Measurements from ENCODE around the gene C4orf50. TPM values are rescaled to one million over a fixed set of nuclear protein-coding genes. Genes with fewer than 3 reads are reported as not detected.

C4orf50 gene
- total RNA-seq, 5 donors from 2014 or later (not counting 1 experiment from before 2014, with no cell fraction given): 0.28 to 3.0 (median 0.54) TPM

DNA sequence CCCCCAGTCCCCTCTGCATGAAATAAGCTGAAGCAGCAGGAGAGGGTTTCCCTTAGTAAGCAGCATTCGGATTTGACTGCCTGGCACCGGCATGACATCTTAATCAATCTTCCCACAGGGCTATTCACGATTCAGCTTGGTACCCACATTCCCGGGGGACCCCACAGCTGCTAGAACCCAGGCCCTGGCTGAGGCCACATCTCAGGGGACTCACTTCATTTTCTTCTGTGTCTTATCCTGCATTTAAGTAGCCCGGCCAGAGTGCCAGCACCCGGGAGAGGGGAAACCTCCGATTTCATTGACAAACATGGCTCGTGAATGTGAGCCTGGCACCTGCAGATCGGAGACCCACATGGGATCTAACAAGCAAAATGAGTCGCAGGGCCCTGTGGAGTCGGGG is 73.1 kb downstream of the C4orf50 start:
- CTCF ChIA-PET: no interaction called here
- Histone ChIP-seq H3K9me3 (no peaks in the 10 kb centered on the region), H3K4me3 (ENCODE audit: control insufficient read depth in 1 of 2, extremely low read depth in 1 of 2, low read length in 1 of 2) (no peak overlapping the region), H3K27ac (ENCODE audit: low read length) (no peak overlapping the region), H3K4me1 (ENCODE audit: control insufficient read depth in 1 of 2, extremely low read depth in 1 of 2, insufficient read depth in 2 of 2, low read length in 2 of 2) (peaks cover 0 to 3% of the 10 kb centered on the region in 2 experiments), H3K27me3 (replicated peaks in 1 of 2; ENCODE audit: control insufficient read depth in 2 of 2, extremely low read depth in 1 of 2, insufficient read depth in 2 of 2, low read length in 1 of 2) (peaks cover 0 to 20% of the 10 kb centered on the region in 2 experiments), H3K36me3 (ENCODE audit: control insufficient read depth in 2 of 2, extremely low read depth in 1 of 2, insufficient read depth in 1 of 2, low read length in 1 of 2) (no peaks in the 10 kb centered on the region)
- Mint-ChIP-seq H3K27me3 (peaks cover 2 to 16% of the 10 kb centered on the region in 2 donors), H3K36me3 (no peaks in the 10 kb centered on the region), H3K4me3 (no peak overlapping the region), H3K27ac (no peak overlapping the region), H3K9me3 (peaks cover 7 to 12% (median 9%) of the 10 kb centered on the region in 3 donors), H3K4me1 (peaks cover 0 to 7% (median 0%) of the 10 kb centered on the region in 3 donors)
- ATAC-seq (replicated peaks in 1 of 4) (no peak), DNase-seq (no peak)
- WGBS (ENCODE audit: insufficient coverage): 86% methylated on average over 9 of the region's 11 CpGs
- POLR2A ChIA-PET: no interaction called here

DNA sequence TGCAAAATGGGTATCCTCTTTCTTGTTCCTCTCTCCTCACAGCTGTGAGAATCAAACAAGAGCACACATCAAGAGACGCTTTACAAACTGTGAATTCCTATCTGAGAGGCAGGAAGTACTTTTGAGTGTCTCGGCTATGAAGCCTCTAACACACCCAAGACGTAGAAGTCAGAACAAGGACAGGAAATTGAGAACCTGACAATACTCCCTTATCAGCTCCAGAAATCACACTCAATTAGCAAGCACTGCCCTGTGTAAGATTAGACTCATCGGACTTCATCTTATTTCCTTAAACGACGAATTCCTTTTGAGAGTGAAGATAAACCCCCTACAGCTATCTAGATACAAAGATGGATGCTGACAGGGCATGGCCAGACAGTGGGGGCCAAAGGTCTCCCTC is 74.7 kb downstream of the C4orf50 start:
- ChIA-PET CTCF (no interaction called here), POLR2A (no interaction called here)
- Histone ChIP-seq H3K4me1 (ENCODE audit: control insufficient read depth in 1 of 2, extremely low read depth in 1 of 2, insufficient read depth in 2 of 2, low read length in 2 of 2) (peaks cover 0 to 3% of the 10 kb centered on the region in 2 experiments), H3K36me3 (ENCODE audit: control insufficient read depth in 2 of 2, extremely low read depth in 1 of 2, insufficient read depth in 1 of 2, low read length in 1 of 2) (no peaks in the 10 kb centered on the region), H3K27me3 (replicated peaks in 1 of 2; ENCODE audit: control insufficient read depth in 2 of 2, extremely low read depth in 1 of 2, insufficient read depth in 2 of 2, low read length in 1 of 2) (peaks cover 0 to 20% of the 10 kb centered on the region in 2 experiments), H3K27ac (ENCODE audit: low read length) (no peak overlapping the region), H3K9me3 (no peaks in the 10 kb centered on the region), H3K4me3 (ENCODE audit: control insufficient read depth in 1 of 2, extremely low read depth in 1 of 2, low read length in 1 of 2) (no peak overlapping the region)
- no peak overlapping the region for H3K27ac Mint-ChIP-seq
- no peak overlapping the region for H3K4me3 Mint-ChIP-seq
- peaks cover 7 to 15% (median 9%) of the 10 kb centered on the region in 3 donors for H3K9me3 Mint-ChIP-seq
- no peaks in the 10 kb centered on the region for H3K36me3 Mint-ChIP-seq
- ATAC-seq (replicated peaks in 1 of 4) (no peak), DNase-seq (no peak)
- peaks cover 2 to 12% of the 10 kb centered on the region in 2 donors for H3K27me3 Mint-ChIP-seq
- peaks cover 0 to 7% (median 0%) of the 10 kb centered on the region in 3 donors for H3K4me1 Mint-ChIP-seq
- WGBS (ENCODE audit: insufficient coverage): 0% methylated on average over 3 of the region's 6 CpGs

- ChIA-PET CTCF (no interaction called here), POLR2A (no interaction called here)
- Histone ChIP-seq H3K27me3 (replicated peaks in 1 of 2; ENCODE audit: control insufficient read depth in 2 of 2, extremely low read depth in 1 of 2, insufficient read depth in 2 of 2, low read length in 1 of 2) (peaks cover 0 to 20% of the 10 kb centered on the region in 2 experiments), H3K9me3 (no peaks in the 10 kb centered on the region), H3K36me3 (ENCODE audit: control insufficient read depth in 2 of 2, extremely low read depth in 1 of 2, insufficient read depth in 1 of 2, low read length in 1 of 2) (no peaks in the 10 kb centered on the region), H3K4me3 (ENCODE audit: control insufficient read depth in 1 of 2, extremely low read depth in 1 of 2, low read length in 1 of 2) (no peak overlapping the region), H3K4me1 (ENCODE audit: control insufficient read depth in 1 of 2, extremely low read depth in 1 of 2, insufficient read depth in 2 of 2, low read length in 2 of 2) (peaks cover 0 to 3% of the 10 kb centered on the region in 2 experiments), H3K27ac (ENCODE audit: low read length) (no peak overlapping the region)
- H3K27ac Mint-ChIP-seq: no peak overlapping the region
- no peaks in the 10 kb centered on the region for H3K36me3 Mint-ChIP-seq
- H3K9me3 Mint-ChIP-seq: peaks cover 7 to 15% (median 9%) of the 10 kb centered on the region in 3 donors
- 68% methylated on average over 8 of the region's 9 CpGs for WGBS (ENCODE audit: insufficient coverage)
- no peak overlapping the region for H3K4me3 Mint-ChIP-seq
- peaks cover 2 to 10% of the 10 kb centered on the region in 2 donors for H3K27me3 Mint-ChIP-seq
- DNase-seq (no peak), ATAC-seq (replicated peaks in 1 of 4) (no peak)
- peaks cover 0 to 7% (median 0%) of the 10 kb centered on the region in 3 donors for H3K4me1 Mint-ChIP-seq
Observed at GRCh38 chr4:5942947-5943346, 75.3 kb downstream of the C4orf50 start.

GRCh38 chr4:5941601-5942000 is 76.6 kb downstream of the C4orf50 start:
- peaks cover 0 to 7% (median 0%) of the 10 kb centered on the region in 3 donors for H3K4me1 Mint-ChIP-seq
- H3K27me3 Mint-ChIP-seq: peaks cover 2 to 6% of the 10 kb centered on the region in 2 donors
- H3K27ac Mint-ChIP-seq: no peak overlapping the region
- H3K36me3 Mint-ChIP-seq: no peaks in the 10 kb centered on the region
- H3K9me3 Mint-ChIP-seq: peaks cover 6 to 14% (median 7%) of the 10 kb centered on the region in 3 donors
- 83% methylated on average over 1 of the region's 6 CpGs for whole genome bisulfite sequencing (ENCODE audit: insufficient coverage)
- ChIA-PET CTCF (no interaction called here), POLR2A (no interaction called here)
- Histone ChIP-seq H3K36me3 (ENCODE audit: control insufficient read depth in 2 of 2, extremely low read depth in 1 of 2, insufficient read depth in 1 of 2, low read length in 1 of 2) (no peaks in the 10 kb centered on the region), H3K27ac (ENCODE audit: low read length) (no peak overlapping the region), H3K4me1 (ENCODE audit: control insufficient read depth in 1 of 2, extremely low read depth in 1 of 2, insufficient read depth in 2 of 2, low read length in 2 of 2) (peaks cover 0 to 3% of the 10 kb centered on the region in 2 experiments), H3K9me3 (no peaks in the 10 kb centered on the region), H3K27me3 (replicated peaks in 1 of 2; ENCODE audit: control insufficient read depth in 2 of 2, extremely low read depth in 1 of 2, insufficient read depth in 2 of 2, low read length in 1 of 2) (peaks cover 0 to 16% of the 10 kb centered on the region in 2 experiments), H3K4me3 (ENCODE audit: control insufficient read depth in 1 of 2, extremely low read depth in 1 of 2, low read length in 1 of 2) (no peak overlapping the region)
- ATAC-seq (replicated peaks in 1 of 4) (no peak), DNase-seq (no peak)
- H3K4me3 Mint-ChIP-seq: no peak overlapping the region

GRCh38 chr4:5940470-5941203 is 77.6 kb downstream of the C4orf50 start:
- ChIA-PET CTCF (interaction anchor here in 1 of 2 donors (0.5 kb wide), 1 partner anchor 201 kb away, joined by 4 read pairs; no protein-coding TSS in a partner anchor), POLR2A (no interaction called here)
- H3K4me3 ChIP-seq (ENCODE audit: control insufficient read depth in 1 of 2, extremely low read depth in 1 of 2, low read length in 1 of 2): no peak overlapping the region
- Mint-ChIP-seq H3K4me1 (peaks cover 0 to 7% (median 0%) of the 10 kb centered on the region in 3 donors), H3K27ac (no peak overlapping the region), H3K36me3 (no peaks in the 10 kb centered on the region), H3K4me3 (no peak overlapping the region), H3K27me3 (peaks cover 2 to 5% of the 10 kb centered on the region in 2 donors), H3K9me3 (peaks cover 3 to 11% (median 4%) of the 10 kb centered on the region in 3 donors)
- H3K27ac ChIP-seq (ENCODE audit: low read length): no peak overlapping the region
- H3K27me3 ChIP-seq (replicated peaks in 1 of 2; ENCODE audit: control insufficient read depth in 2 of 2, extremely low read depth in 1 of 2, insufficient read depth in 2 of 2, low read length in 1 of 2): peaks cover 0 to 11% of the 10 kb centered on the region in 2 experiments
- DNase-seq (no peak), ATAC-seq (replicated peaks in 1 of 4) (no peak)
- H3K9me3 ChIP-seq: no peaks in the 10 kb centered on the region
- whole genome bisulfite sequencing (ENCODE audit: insufficient coverage): no CpG with 5 or more reads among the region's 3 CpGs
- H3K4me1 ChIP-seq (ENCODE audit: control insufficient read depth in 1 of 2, extremely low read depth in 1 of 2, insufficient read depth in 2 of 2, low read length in 2 of 2): peaks cover 0 to 3% of the 10 kb centered on the region in 2 experiments
- no peaks in the 10 kb centered on the region for H3K36me3 ChIP-seq (ENCODE audit: control insufficient read depth in 2 of 2, extremely low read depth in 1 of 2, insufficient read depth in 1 of 2, low read length in 1 of 2)

- POLR2A ChIA-PET: no interaction called here
- peaks cover 0 to 21% of the 10 kb centered on the region in 2 experiments for H3K27me3 ChIP-seq (replicated peaks in 1 of 2; ENCODE audit: control insufficient read depth in 2 of 2, extremely low read depth in 1 of 2, insufficient read depth in 2 of 2, low read length in 1 of 2)
- no peaks in the 10 kb centered on the region for H3K4me1 ChIP-seq (ENCODE audit: control insufficient read depth in 1 of 2, extremely low read depth in 1 of 2, insufficient read depth in 2 of 2, low read length in 2 of 2)
- Mint-ChIP-seq H3K36me3 (no peaks in the 10 kb centered on the region), H3K27me3 (peaks cover 3 to 17% of the 10 kb centered on the region in 2 donors), H3K4me1 (no peaks in the 10 kb centered on the region), H3K4me3 (no peak overlapping the region), H3K27ac (no peak overlapping the region), H3K9me3 (no peaks in the 10 kb centered on the region)
- ATAC-seq (replicated peaks in 1 of 4) (no peak), DNase-seq (no peak)
- H3K27ac ChIP-seq (ENCODE audit: low read length): no peak overlapping the region
- no peaks in the 10 kb centered on the region for H3K36me3 ChIP-seq (ENCODE audit: control insufficient read depth in 2 of 2, extremely low read depth in 1 of 2, insufficient read depth in 1 of 2, low read length in 1 of 2)
- H3K4me3 ChIP-seq (ENCODE audit: control insufficient read depth in 1 of 2, extremely low read depth in 1 of 2, low read length in 1 of 2): no peak overlapping the region
- WGBS (ENCODE audit: insufficient coverage): 64% methylated on average over 9 of the region's 16 CpGs
- H3K9me3 ChIP-seq: no peaks in the 10 kb centered on the region
- CTCF ChIA-PET: no interaction called here
Observed at GRCh38 chr4:5933996-5934831, 84.0 kb downstream of the C4orf50 start.

Measured in T-cell (primary cell).